Ecto neural progenitor cell (in vitro differentiated cells): Measurements from ENCODE around the gene ARHGAP29.
"Not testable (repeated sequence)": the region's sequence is repeated elsewhere in the genome, so short reads cannot be mapped to it uniquely, and the experiment has no call there.

Experiments
- DNase-seq: peaks from one replicate; pipeline ENCODE4 v3.0.0-alpha.2; 2018; ENCODE audit warnings: low spot score

The ARHGAP29 gene

GRCh38 chr1:94165843-94166242, 71.5 kb downstream of the ARHGAP29 start:
- DNase-seq = no peak

DNA sequence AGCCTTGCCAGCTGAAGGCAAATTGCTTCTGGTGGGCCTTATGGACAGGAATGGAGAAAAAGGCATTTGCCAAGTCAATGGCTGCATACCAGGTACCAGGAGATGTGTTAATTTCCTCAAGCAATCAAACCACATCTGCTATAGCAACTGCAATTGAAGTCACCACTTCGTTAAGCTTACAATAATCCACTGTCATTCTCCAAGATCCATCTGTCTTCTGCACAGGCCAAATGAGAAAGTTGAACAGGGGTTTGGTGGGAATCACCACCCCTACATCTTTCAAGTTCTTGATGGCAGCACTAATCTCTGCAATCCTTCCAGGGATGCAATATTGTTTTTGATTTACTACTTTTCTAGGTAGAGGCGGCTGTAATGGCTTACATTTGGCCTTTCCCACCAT, 72.5 kb downstream of the ARHGAP29 start:
- DNase-seq = not testable (repeated sequence)

GRCh38 chr1:94164121-94164520, 73.3 kb downstream of the ARHGAP29 start:
- not testable (repeated sequence) for DNase-seq

- DNase-seq = not testable (repeated sequence)
Observed at GRCh38 chr1:94163249-94163648, 74.1 kb downstream of the ARHGAP29 start.

DNA sequence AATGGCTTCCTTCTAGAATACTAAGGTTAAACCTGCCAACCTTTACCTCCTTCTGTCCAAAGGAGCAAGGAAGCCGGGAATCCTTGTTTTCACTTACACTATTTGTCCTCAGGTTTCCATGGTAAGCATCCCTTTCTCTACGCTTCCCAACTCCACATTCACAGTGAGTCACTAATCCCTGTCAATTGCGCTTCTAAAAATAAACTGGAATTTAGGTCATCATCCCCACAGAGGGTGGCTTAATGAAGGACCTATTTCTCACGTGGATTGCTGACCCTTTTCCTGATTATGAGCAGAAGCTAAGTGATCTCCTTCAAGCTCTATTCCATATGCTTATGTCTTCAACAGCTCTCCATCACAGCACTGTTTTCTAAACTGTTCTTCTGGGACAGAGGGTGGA, 76.6 kb downstream of the ARHGAP29 start:
- DNase-seq = no peak

DNA sequence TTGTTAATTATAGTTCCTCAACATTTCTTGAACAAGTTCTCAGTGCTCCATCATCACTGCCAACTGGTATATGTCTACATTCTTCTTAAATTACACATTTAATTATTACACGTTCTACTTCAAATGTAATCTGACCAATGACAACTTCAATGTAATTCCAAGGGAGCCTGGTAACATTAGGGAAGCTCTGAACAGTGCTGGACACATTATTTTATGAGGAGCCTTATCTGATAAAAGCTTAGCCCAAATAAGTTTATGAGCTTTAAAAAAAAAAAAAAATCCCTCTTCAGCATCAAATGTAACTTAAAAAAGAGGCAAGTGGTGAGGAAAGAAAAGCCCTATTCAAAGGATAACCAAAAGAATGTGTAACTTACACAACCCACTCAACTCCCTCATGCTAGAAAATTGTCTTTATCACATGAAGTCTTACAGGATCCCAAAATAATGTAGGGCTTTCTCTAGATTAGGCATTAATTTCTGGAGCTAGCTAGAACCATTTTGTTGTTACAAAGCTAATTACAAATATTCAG, 81.2 kb downstream of the ARHGAP29 start:
- DNase-seq = no peak

- no peak for DNase-seq
Observed at GRCh38 chr1:94154989-94155388, 82.4 kb downstream of the ARHGAP29 start.

GRCh38 chr1:94153133-94153532, 84.3 kb downstream of the ARHGAP29 start:
- DNase-seq = no peak

DNA sequence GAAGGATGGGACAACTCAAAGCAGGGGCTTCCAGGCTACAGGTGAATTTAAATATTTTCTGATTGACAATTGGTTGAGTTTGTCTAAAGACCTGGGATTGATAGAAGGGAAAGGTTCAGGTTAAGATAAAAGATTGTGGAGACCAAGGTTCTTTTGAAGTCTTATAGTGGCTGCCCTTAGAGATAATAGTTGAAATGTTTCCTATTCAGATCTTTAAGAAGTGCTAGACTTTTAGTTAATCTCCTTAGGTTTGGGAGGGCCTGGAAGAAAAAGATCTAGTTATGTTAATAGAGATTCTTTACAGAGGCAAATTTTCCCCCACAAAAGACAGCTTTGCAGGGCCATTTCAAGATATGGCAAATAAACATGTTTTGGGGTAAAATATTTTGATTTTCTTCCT, 88.2 kb downstream of the ARHGAP29 start:
- DNase-seq = not testable (repeated sequence)

- no peak for DNase-seq
Observed at GRCh38 chr1:94146273-94146672, 91.1 kb downstream of the ARHGAP29 start.

DNA sequence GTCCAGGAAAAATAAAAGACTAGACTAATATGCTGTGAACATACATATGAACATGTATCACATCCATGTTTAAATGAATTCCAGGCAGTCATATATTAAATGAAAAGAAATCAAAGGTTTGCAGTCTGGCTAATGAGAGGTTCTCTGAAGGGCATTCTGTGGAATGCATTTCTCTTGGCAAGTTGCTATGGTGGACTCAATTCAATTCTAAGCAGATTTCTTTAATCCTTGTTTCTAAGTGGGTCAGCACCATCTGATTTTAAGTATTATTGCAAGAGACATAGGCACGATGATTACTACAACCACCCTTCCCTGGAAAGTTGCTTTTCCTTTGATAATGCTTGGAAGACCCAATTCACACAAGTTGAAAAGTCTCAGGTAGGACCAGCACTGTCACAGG, 92.5 kb downstream of the ARHGAP29 start:
- DNase-seq = no peak

GRCh38 chr1:94143809-94144176, 93.6 kb downstream of the ARHGAP29 start:
- no peak for DNase-seq

DNA sequence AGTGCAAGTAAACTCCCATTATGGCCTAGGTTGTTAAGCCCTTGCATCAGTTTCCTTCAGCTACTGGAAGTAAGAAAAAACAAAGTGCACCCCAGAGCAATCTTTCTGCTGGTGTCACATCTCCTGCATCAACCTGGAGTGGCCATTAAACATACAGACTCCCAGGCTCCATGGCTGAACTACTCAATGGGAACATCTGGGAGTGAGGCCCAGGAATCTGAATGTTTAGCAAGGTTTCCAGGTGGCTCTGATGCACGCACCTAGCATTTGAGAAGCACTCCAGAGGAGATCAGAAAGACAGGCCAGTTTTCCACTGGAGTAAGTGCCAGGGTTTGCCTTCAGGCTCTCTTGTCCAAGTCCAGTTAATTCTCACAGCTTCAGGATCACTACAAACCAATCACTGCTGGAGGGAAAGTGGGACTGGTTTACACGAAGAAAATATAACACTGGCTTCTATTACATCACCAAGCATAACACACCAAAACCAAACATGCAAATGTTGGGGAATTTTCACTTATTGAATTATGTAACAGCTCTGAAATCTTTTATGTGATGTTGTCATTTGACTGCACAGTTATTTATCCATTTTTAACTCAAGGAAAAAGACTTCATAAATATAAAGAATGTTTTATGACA, 94.1 kb downstream of the ARHGAP29 start:
- DNase-seq = no peak

GRCh38 chr1:94142583-94142982, 94.8 kb downstream of the ARHGAP29 start:
- no peak for DNase-seq

- no peak for DNase-seq
Observed at GRCh38 chr1:94142022-94142421, 95.4 kb downstream of the ARHGAP29 start.

GRCh38 chr1:94132111-94132510, 105.3 kb downstream of the ARHGAP29 start:
- no peak for DNase-seq

GRCh38 chr1:94130851-94131595, 106.4 kb downstream of the ARHGAP29 start:
- DNase-seq = no peak

DNA sequence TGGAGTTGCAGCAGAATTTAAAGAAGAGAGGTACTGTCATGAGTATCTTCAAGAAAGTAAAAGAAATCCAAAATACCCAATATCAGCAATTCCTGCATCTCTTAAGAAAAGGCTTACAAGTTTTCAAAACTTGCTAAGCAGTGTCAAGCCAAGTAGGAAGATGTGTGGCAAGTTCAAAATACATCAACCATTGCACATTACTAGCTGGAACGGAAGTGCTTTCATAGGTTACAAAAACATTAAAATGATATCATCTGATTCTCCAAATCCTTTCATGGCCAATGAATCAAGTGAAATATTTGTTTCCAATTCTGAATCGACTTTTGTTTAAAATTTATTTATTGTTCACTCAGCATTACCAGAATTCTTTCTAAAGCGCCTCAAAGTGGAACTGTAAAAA, 110.7 kb downstream of the ARHGAP29 start:
- DNase-seq = no peak

GRCh38 chr1:94125551-94126514, 111.6 kb downstream of the ARHGAP29 start:
- DNase-seq = no peak

GRCh38 chr1:94124538-94124937, 112.8 kb downstream of the ARHGAP29 start:
- no peak for DNase-seq

DNA sequence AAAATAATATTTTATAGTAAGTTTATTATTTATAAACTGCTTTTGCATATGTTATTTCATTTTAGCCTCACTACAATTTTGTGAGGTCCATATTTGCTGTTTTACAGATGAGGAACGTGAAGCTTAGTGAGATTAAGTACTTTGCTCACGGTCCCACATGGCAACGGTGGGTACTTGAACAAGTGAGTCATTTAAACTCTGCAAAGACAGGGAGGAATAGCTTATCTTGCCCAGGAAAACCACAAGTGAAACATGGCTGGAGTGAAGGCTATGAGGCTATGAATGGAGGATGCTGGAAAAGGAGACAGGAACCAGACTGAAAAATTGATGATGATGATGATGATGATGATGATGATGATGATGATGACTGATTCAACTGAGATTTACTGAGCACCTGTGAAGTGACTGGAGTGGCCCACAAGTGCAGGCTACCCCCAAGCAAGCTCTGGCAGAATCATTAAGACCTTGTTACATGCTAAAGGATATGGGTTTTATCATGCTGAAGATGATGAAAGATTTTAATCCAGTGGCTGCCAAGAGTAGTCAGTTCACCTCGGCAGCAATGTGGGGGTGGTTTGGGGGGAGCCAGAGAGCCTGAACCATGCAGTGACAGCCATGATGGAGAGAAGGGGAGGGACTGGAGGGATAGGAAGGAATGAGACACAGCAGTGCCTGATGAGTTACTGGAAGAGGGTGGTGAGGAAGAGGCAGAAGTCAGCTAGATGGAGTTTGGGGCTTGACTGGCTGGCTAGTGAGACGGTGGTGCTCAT, 115.0 kb downstream of the ARHGAP29 start:
- DNase-seq = no peak
